Suppressor macrophage treated with lipopolysaccharide for 4 hours (primary cell): ENCODE data around the gene RNF113A.
"Not testable (repeated sequence)": the region's sequence is repeated elsewhere in the genome, so short reads cannot be mapped to it uniquely, and the experiment has no call there.

Source experiments
- DNase-seq: peaks from one replicate; pipeline ENCODE4 v3.0.0-alpha.2; 2020

Gene RNF113A

GRCh38 chrX:119828446-119828845 is 43.1 kb downstream of the RNF113A start:
- DNase-seq = no peak

- DNase-seq = peak; percentile 12
Measured at GRCh38 chrX:119826399-119826959, 45.1 kb downstream of the RNF113A start.

GRCh38 chrX:119824221-119824620 is 47.3 kb downstream of the RNF113A start:
- DNase-seq = not testable (repeated sequence)

DNA sequence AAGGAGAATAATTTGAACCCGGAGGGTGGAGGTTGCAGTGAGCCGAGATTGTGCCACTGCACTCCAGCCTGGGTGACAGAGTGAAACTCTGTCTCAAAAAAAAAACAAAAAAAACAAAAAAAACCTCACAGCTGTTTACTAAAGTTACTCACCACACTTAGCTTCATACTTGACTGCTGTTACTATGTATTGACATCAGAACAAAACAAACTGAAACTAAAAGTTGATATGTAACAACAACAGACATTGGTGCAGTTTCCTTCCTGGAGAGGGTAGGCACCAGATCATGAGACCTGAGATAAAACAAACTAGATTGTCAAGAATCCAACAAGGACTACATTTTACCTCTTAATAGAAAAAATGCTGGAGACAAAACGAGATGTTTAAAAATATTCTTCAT is 49.8 kb downstream of the RNF113A start:
- peak; percentile 19 for DNase-seq
